ENCODE data around the gene RAPGEF2. TPM values are rescaled to one million over a fixed set of nuclear protein-coding genes. Genes with fewer than 3 reads are reported as not detected.

The RAPGEF2 gene
- total and polyA plus RNA-seq, 2 donors (not counting 3 experiments of a cell fraction or from before 2014, with no cell fraction given), result 28.7 to 55.2 TPM

DNA sequence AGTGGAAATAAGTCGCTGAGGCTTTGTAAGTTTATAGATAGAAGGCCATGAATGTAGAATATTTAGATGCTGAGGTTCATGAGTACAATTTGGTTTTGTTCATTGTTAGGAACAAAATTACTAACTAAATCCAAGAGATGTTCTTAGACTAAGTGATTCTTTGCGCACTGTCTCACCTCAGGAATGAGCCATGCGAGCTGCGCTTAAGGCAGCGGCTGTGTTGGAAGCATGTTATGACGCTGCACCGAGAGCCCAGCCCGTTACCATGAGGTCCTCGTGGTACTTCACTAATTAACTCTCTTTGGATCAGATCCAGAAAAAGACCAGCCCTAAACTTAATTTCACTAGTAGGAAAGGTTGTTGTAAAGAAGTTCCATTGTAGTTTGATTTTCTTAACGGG lies 166.2 kb downstream of the RAPGEF2 start:
- POLR2A ChIA-PET, result no interaction called here
- dilution Hi-C loops (cut with MboI; ENCODE audit: extremely low pct_ligation_motif_present, low sequenced_read_pairs) (no loop called here), intact Hi-C loops (cut with micrococcal nuclease) (no loop called here)
- no TSS peak for BruUV-seq (replicated peaks)
- no peak for TF ChIP-seq EZH2 (IDR thresholded peaks at IDR 0.05; ENCODE audit: borderline replicate concordance, low read depth, low read length, severe bottlenecking)
- TF ChIP-seq MYC (IDR thresholded peaks at IDR 0.05; ENCODE audit: low read depth, low read length), result no peak
- TF ChIP-seq JUN (IDR thresholded peaks at IDR 0.05; ENCODE audit: borderline replicate concordance, insufficient read depth, insufficient read length, low read depth), result no peak
- no peak for TF ChIP-seq GATA2 (IDR thresholded peaks at IDR 0.05; ENCODE audit: insufficient read depth, insufficient read length, low read depth, low read length)
- TF ChIP-seq, protein P1, sequence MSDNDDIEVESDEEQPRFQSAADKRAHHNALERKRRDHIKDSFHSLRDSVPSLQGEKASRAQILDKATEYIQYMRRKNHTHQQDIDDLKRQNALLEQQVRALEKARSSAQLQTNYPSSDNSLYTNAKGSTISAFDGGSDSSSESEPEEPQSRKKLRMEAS (IDR thresholded peaks at IDR 0.05; ENCODE audit: insufficient read depth, insufficient read length), result no peak
- TF ChIP-seq, protein P2, sequence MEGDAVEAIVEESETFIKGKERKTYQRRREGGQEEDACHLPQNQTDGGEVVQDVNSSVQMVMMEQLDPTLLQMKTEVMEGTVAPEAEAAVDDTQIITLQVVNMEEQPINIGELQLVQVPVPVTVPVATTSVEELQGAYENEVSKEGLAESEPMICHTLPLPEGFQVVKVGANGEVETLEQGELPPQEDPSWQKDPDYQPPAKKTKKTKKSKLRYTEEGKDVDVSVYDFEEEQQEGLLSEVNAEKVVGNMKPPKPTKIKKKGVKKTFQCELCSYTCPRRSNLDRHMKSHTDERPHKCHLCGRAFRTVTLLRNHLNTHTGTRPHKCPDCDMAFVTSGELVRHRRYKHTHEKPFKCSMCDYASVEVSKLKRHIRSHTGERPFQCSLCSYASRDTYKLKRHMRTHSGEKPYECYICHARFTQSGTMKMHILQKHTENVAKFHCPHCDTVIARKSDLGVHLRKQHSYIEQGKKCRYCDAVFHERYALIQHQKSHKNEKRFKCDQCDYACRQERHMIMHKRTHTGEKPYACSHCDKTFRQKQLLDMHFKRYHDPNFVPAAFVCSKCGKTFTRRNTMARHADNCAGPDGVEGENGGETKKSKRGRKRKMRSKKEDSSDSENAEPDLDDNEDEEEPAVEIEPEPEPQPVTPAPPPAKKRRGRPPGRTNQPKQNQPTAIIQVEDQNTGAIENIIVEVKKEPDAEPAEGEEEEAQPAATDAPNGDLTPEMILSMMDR (IDR thresholded peaks at IDR 0.05; ENCODE audit: extremely low read depth in 1 of 2, insufficient read depth in 1 of 2, low read depth in 1 of 2, low read length in 2 of 2), result no peak
- TF ChIP-seq FOS (IDR thresholded peaks at IDR 0.05; ENCODE audit: borderline replicate concordance, insufficient read depth, low read length), result no peak
- no peak for TF ChIP-seq POLR2AphosphoS5 (IDR thresholded peaks at IDR 0.05; ENCODE audit: insufficient read depth, low read depth, low read length)
- no peak for TF ChIP-seq POLR2A (IDR thresholded peaks at IDR 0.05; ENCODE audit: low read depth, low read length)
- Histone ChIP-seq H3K27ac (ENCODE audit: insufficient read depth, low read depth, low read length) (no peak overlapping the region), H3K9ac (replicated peaks; ENCODE audit: extremely low read depth, insufficient read depth, low read length) (no peak overlapping the region), H3K4me3 (replicated peaks in 1 of 3; ENCODE audit: insufficient read depth in 1 of 3, low read depth in 1 of 3, low read length in 3 of 3) (no peak overlapping the region), H2AFZ (ENCODE audit: low read depth, low read length) (no peak overlapping the region), H3K4me1 (ENCODE audit: control insufficient read depth, extremely low read depth, insufficient read depth, low read length) (peaks cover 60% of the 10 kb centered on the region), H3K4me2 (ENCODE audit: insufficient read depth, low read length) (no peak overlapping the region), H3K27me3 (ENCODE audit: control insufficient read depth in 2 of 2, insufficient read depth in 2 of 2, low read length in 2 of 2) (no peaks in the 10 kb centered on the region), H3K9me1 (replicated peaks; ENCODE audit: control insufficient read depth, extremely low read depth, insufficient read depth, low read length) (no peaks in the 10 kb centered on the region), H3K36me3 (ENCODE audit: control insufficient read depth in 2 of 2, extremely low read depth in 1 of 2, insufficient read depth in 2 of 2, low read length in 2 of 2) (no peaks in the 10 kb centered on the region), H3K79me2 (ENCODE audit: control insufficient read depth, insufficient read depth, low read length) (no peaks in the 10 kb centered on the region), H4K20me1 (replicated peaks; ENCODE audit: control insufficient read depth, extremely low read depth, insufficient read depth, low read length) (no peaks in the 10 kb centered on the region), H3K9me3 (replicated peaks; ENCODE audit: control insufficient read depth, insufficient read depth, low read length) (no peaks in the 10 kb centered on the region)
- FAIRE-seq (no peak), DNase-seq (ENCODE audit: low read depth, low spot score) (no peak)
- CTCF ChIA-PET, result no interaction called here
